Liver (tissue), 9 donors: ENCODE data around the gene PRDM1. TPM values are rescaled to one million over a fixed set of nuclear protein-coding genes. Genes with fewer than 3 reads are reported as not detected.

Experiments used
- DNase-seq: peaks from one replicate; pipeline ENCODE4 v3.0.0-alpha.2; 2017; ENCODE audit warnings: low spot score
- H3K27ac ChIP-seq, 2 donors: one replicate each; pipeline ENCODE4 v1.7.0; 2013; ENCODE audit warnings: inconsistent platforms in 2 of 2, low read length in 2 of 2, control low read depth in 1 of 2, low read depth in 1 of 2, mild to moderate bottlenecking in 1 of 2
- H3K27me3 ChIP-seq, 4 donors: one replicate each; pipeline versions ENCODE4 v1.6.1 to v1.7.0; 2013; ENCODE audit warnings: low read length in 3 of 4, inconsistent platforms in 1 of 4, mild to moderate bottlenecking in 1 of 4, moderate library complexity in 1 of 4; ENCODE audit not compliant: control insufficient read depth in 4 of 4, insufficient read depth in 4 of 4
- H3K36me3 ChIP-seq, 4 donors: one replicate each; pipeline versions ENCODE4 v1.6.1 to v1.7.0; 2013; ENCODE audit warnings: low read length in 3 of 4, mild to moderate bottlenecking in 3 of 4, low read depth in 1 of 4, moderate library complexity in 1 of 4; ENCODE audit not compliant: control insufficient read depth in 4 of 4, insufficient read depth in 3 of 4
- H3K4me1 ChIP-seq, 4 donors: one replicate each; pipeline versions ENCODE4 v1.6.1 to v1.7.0; 2013; ENCODE audit warnings: low read length in 3 of 4, mild to moderate bottlenecking in 3 of 4, moderate library complexity in 1 of 4; ENCODE audit not compliant: control insufficient read depth in 4 of 4, insufficient read depth in 4 of 4
- H3K4me3 ChIP-seq, 3 donors: one replicate each; pipeline versions ENCODE4 v1.6.1 to v1.7.0; 2013; ENCODE audit warnings: low read length in 3 of 3, control low read depth in 1 of 3, low read depth in 1 of 3, mild to moderate bottlenecking in 1 of 3
- H3K9ac ChIP-seq, 2 donors: one replicate each; pipeline ENCODE4 v1.7.0; 2013; ENCODE audit warnings: low read length in 2 of 2, mild to moderate bottlenecking in 2 of 2, moderate library complexity in 2 of 2, control low read depth in 1 of 2, low read depth in 1 of 2
- H3K9me3 ChIP-seq, 4 donors: one replicate each; pipeline versions ENCODE4 v1.6.1 to v1.7.0; 2013; ENCODE audit warnings: low read length in 3 of 4; ENCODE audit not compliant: control insufficient read depth in 4 of 4
- ATF3 ChIP-seq: IDR thresholded peaks from 2 replicates; pipeline ENCODE4 v1.6.1; 2016; ENCODE audit warnings: antibody characterized with exemption
- EGR1 ChIP-seq, 2 donors: IDR thresholded peaks; 2 replicates each; pipeline ENCODE4 v1.6.1; 2016 to 2018; ENCODE audit warnings: antibody characterized with exemption in 2 of 2, low read depth in 2 of 2
- FOXA1 ChIP-seq: IDR thresholded peaks from 2 replicates; pipeline ENCODE4 v1.6.1; 2016; ENCODE audit warnings: antibody characterized with exemption
- GABPA ChIP-seq, 2 donors: IDR thresholded peaks in 1 of 2; conservative IDR thresholded peaks in 1 of 2; 2 replicates each; pipeline ENCODE4 v1.6.1; 2016; ENCODE audit warnings: antibody characterized with exemption in 2 of 2, mild to moderate bottlenecking in 1 of 2, moderate library complexity in 1 of 2
- HNF4A ChIP-seq, 2 donors: conservative IDR thresholded peaks; 2 replicates each; pipeline ENCODE4 v1.6.1; 2016; ENCODE audit warnings: antibody characterized with exemption in 2 of 2, mild to moderate bottlenecking in 2 of 2
- HNF4G ChIP-seq: IDR thresholded peaks from 2 replicates; pipeline ENCODE4 v1.6.1; 2016; ENCODE audit warnings: antibody characterized with exemption
- JUND ChIP-seq, 2 donors: IDR thresholded peaks; 2 replicates each; pipeline ENCODE4 v1.6.1; 2016; ENCODE audit warnings: antibody characterized with exemption in 2 of 2
- NR2F2 ChIP-seq: IDR thresholded peaks from 2 replicates; pipeline ENCODE4 v1.6.1; 2016; ENCODE audit warnings: antibody characterized with exemption
- REST ChIP-seq: IDR thresholded peaks from 2 replicates; pipeline ENCODE4 v1.6.1; 2016; ENCODE audit warnings: antibody characterized with exemption, mild to moderate bottlenecking
- RXRA ChIP-seq, 2 donors: IDR thresholded peaks; 2 replicates each; pipeline ENCODE4 v1.6.1; 2017 to 2018; ENCODE audit warnings: antibody characterized with exemption in 2 of 2, mild to moderate bottlenecking in 1 of 2
- SP1 ChIP-seq: IDR thresholded peaks from 2 replicates; pipeline ENCODE4 v1.6.1; 2018; ENCODE audit warnings: antibody characterized with exemption, mild to moderate bottlenecking
- TAF1 ChIP-seq: conservative IDR thresholded peaks from 2 replicates; pipeline ENCODE4 v1.6.1; 2016; ENCODE audit warnings: antibody characterized with exemption, mild to moderate bottlenecking
- YY1 ChIP-seq: IDR thresholded peaks from 2 replicates; pipeline ENCODE4 v1.6.1; 2016; ENCODE audit warnings: antibody characterized with exemption, mild to moderate bottlenecking
- ZBTB33 ChIP-seq: IDR thresholded peaks from 2 replicates; pipeline ENCODE4 v1.6.1; 2016; ENCODE audit warnings: antibody characterized with exemption
- WGBS: extraction: QIAGEN DNeasy Blood & Tissue Kit; methylation state at CpG from one replicate; pipeline ENCODE4 v1.1.7; 2013; 5-methylcytosine and 5-hydroxymethylcytosine counted together
- polyA plus RNA-seq, 2 donors: library from polyadenylated mRNA; stranded (reverse) in 1 of 2; unstranded in 1 of 2; fragments of 200-250 nt in 1 of 2; fragments of >200 nt in 1 of 2; fragmentation: Nextera tagmentation in 1 of 2; extraction: Ambion mirVana in 1 of 2; gene quantifications; one replicate each; pipeline versions ENCODE4 v1.2.1 to v1.2.3, GENCODE V29; 2013 to 2015
- total RNA-seq, 2 donors: library from RNA; depleted of rRNA; stranded (reverse); fragments of >200 nt; gene quantifications; one replicate each; pipeline ENCODE4 v1.2.3, GENCODE V29; 2014
- TF ChIP-seq, protein P1 (sequence below): IDR thresholded peaks from 2 replicates; pipeline ENCODE4 v1.6.1; 2016; ENCODE audit warnings: antibody characterized with exemption
- TF ChIP-seq, protein P2 (sequence below): fragments of 150-350 bp; IDR thresholded peaks from 2 replicates; pipeline ENCODE4 v1.5.1; 2017; ENCODE audit warnings: improper control_type of control experiment, low read depth, low read length; ENCODE audit not compliant: missing input control
- donor health status: healthy.
- donor health status: healthy.
- donor health status: healthy.
- donor health status: healthy.
- donor health status: healthy.

Gene PRDM1
- total and polyA plus RNA-seq, 4 donors, result 0.37 to 2.8 (median 0.65) TPM

- Histone ChIP-seq H3K27ac (no peak overlapping the region), H3K9me3 (no peaks in the 10 kb centered on the region), H3K4me1 (no peaks in the 10 kb centered on the region), H3K9ac (no peak overlapping the region), H3K36me3 (no peaks in the 10 kb centered on the region), H3K4me3 (no peak overlapping the region), H3K27me3 (peaks cover 0 to 4% (median 0%) of the 10 kb centered on the region in 4 donors)
- TF ChIP-seq, protein P1, sequence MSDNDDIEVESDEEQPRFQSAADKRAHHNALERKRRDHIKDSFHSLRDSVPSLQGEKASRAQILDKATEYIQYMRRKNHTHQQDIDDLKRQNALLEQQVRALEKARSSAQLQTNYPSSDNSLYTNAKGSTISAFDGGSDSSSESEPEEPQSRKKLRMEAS, result no peak
- no peak for TF ChIP-seq FOXA1
- TF ChIP-seq ATF3, result no peak
- TF ChIP-seq REST, result no peak
- no peak for TF ChIP-seq EGR1 (IDR thresholded peaks at IDR 0.05; ENCODE audit: low read depth in 2 of 2)
- no peak for TF ChIP-seq HNF4A (conservative IDR thresholded peaks at IDR 0.05)
- no peak for TF ChIP-seq GABPA (IDR thresholded peaks at IDR 0.05 in 1 of 2, conservative IDR thresholded peaks at IDR 0.05 in 1 of 2)
- no peak for TF ChIP-seq RXRA (IDR thresholded peaks at IDR 0.05)
- TF ChIP-seq HNF4G, result no peak
- TF ChIP-seq ZBTB33, result no peak
- no peak for TF ChIP-seq SP1
- no peak for TF ChIP-seq JUND (IDR thresholded peaks at IDR 0.05)
- TF ChIP-seq TAF1, result no peak
- 84% methylated on average over 10 of the region's 10 CpGs for WGBS
- DNase-seq, result no peak
Observed at GRCh38 chr6:106124437-106125430, 38.6 kb downstream of the PRDM1 start.

- Histone ChIP-seq H3K27me3 (peaks cover 0 to 4% (median 0%) of the 10 kb centered on the region in 4 donors), H3K36me3 (no peaks in the 10 kb centered on the region), H3K9ac (no peak overlapping the region), H3K9me3 (no peaks in the 10 kb centered on the region), H3K4me3 (no peak overlapping the region), H3K4me1 (no peaks in the 10 kb centered on the region), H3K27ac (no peak overlapping the region)
- whole genome bisulfite sequencing, result 78% methylated on average over 11 of the region's 11 CpGs
- DNase-seq, result no peak
- TF ChIP-seq HNF4G (no peak), NR2F2 (no peak), JUND (IDR thresholded peaks at IDR 0.05) (no peak), RXRA (IDR thresholded peaks at IDR 0.05) (no peak), YY1 (no peak), HNF4A (conservative IDR thresholded peaks at IDR 0.05) (no peak), ZBTB33 (no peak), SP1 (no peak), EGR1 (IDR thresholded peaks at IDR 0.05; ENCODE audit: low read depth in 2 of 2) (no peak)
- TF ChIP-seq, protein P2, sequence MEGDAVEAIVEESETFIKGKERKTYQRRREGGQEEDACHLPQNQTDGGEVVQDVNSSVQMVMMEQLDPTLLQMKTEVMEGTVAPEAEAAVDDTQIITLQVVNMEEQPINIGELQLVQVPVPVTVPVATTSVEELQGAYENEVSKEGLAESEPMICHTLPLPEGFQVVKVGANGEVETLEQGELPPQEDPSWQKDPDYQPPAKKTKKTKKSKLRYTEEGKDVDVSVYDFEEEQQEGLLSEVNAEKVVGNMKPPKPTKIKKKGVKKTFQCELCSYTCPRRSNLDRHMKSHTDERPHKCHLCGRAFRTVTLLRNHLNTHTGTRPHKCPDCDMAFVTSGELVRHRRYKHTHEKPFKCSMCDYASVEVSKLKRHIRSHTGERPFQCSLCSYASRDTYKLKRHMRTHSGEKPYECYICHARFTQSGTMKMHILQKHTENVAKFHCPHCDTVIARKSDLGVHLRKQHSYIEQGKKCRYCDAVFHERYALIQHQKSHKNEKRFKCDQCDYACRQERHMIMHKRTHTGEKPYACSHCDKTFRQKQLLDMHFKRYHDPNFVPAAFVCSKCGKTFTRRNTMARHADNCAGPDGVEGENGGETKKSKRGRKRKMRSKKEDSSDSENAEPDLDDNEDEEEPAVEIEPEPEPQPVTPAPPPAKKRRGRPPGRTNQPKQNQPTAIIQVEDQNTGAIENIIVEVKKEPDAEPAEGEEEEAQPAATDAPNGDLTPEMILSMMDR, result no peak
Observed at GRCh38 chr6:106125925-106126435, 39.8 kb downstream of the PRDM1 start.
